HG03575 (cell line): ENCODE measurements around the gene GABARAPL2.
A peak's percentile ranks its signal among the peaks of the same experiment; 100 is the strongest.

Experiments
- ATAC-seq: cut with Tn5 transposase; IDR thresholded peaks from one replicate; pipeline ENCODE4 v1.9.1; 2021; ENCODE audit not compliant: unreplicated experiment, insufficient number of reproducible peaks, low FRiP score; ENCODE audit errors: extremely low read depth

Gene GABARAPL2

GRCh38 chr16:75621170-75621477 is 54.9 kb downstream of the GABARAPL2 start:
- ATAC-seq = no peak

GRCh38 chr16:75622761-75623605 is 56.8 kb downstream of the GABARAPL2 start, which contains the start of gene ADAT1:
TSS of gene ADAT1 (minus strand) at chr16:75623281. CDS start at chr16:75620799, 2,482 bp downstream.
- peak; percentile 43 for ATAC-seq

- no peak for ATAC-seq
Observed at GRCh38 chr16:75624921-75625334, 58.7 kb downstream of the GABARAPL2 start.

GRCh38 chr16:75626806-75627205 is 60.6 kb downstream of the GABARAPL2 start:
- no peak for ATAC-seq
